Loucy (cell line): ENCODE measurements around the gene GBF1.

ENCODE experiments used
- H2AFZ ChIP-seq: fragments of 200-600 bp; sonication (generic); 2 replicates; pipeline ENCODE4 v1.6.0; 2016; ENCODE audit warnings: antibody characterized with exemption, mild to moderate bottlenecking, low read length, moderate library complexity
- H3F3A ChIP-seq: fragments of 200-600 bp; 2 replicates; pipeline ENCODE4 v1.6.0; 2016; ENCODE audit warnings: antibody characterized with exemption, low read depth, mild to moderate bottlenecking
- H3K27me3 ChIP-seq: fragments of 200-600 bp; sonication (generic); 2 replicates; pipeline ENCODE4 v1.6.1; 2014; ENCODE audit warnings: low read length, mild to moderate bottlenecking; ENCODE audit not compliant: insufficient read depth, poor library complexity, severe bottlenecking
- H3K36me3 ChIP-seq: fragments of 200-600 bp; sonication (generic); 2 replicates; pipeline ENCODE4 v1.6.1; 2016; ENCODE audit warnings: low read length; ENCODE audit not compliant: insufficient read depth
- H3K4me1 ChIP-seq: fragments of 200-600 bp; sonication (generic); 2 replicates; pipeline ENCODE4 v1.5.1; 2014; ENCODE audit warnings: low read length, mild to moderate bottlenecking; ENCODE audit not compliant: insufficient read depth, poor library complexity, severe bottlenecking
- H3K4me2 ChIP-seq: fragments of 200-600 bp; sonication (generic); 2 replicates; pipeline ENCODE4 v1.6.0; 2014; ENCODE audit warnings: antibody characterized with exemption, low read length, low read depth, mild to moderate bottlenecking; ENCODE audit not compliant: poor library complexity, severe bottlenecking
- H3K4me3 ChIP-seq: fragments of 200-600 bp; sonication (generic); 2 replicates; pipeline ENCODE4 v1.5.1; 2014; ENCODE audit warnings: low read length, mild to moderate bottlenecking, mixed read lengths; ENCODE audit not compliant: poor library complexity, severe bottlenecking
- H3K79me2 ChIP-seq: fragments of 200-600 bp; sonication (generic); 2 replicates; pipeline ENCODE4 v1.6.1; 2014; ENCODE audit warnings: low read length; ENCODE audit not compliant: insufficient read depth
- H3K9ac ChIP-seq: fragments of 200-600 bp; sonication (generic); 2 replicates; pipeline ENCODE4 v1.6.0; 2014; ENCODE audit warnings: mild to moderate bottlenecking, low read depth, low read length, moderate library complexity; ENCODE audit not compliant: poor library complexity, severe bottlenecking
- H3K9me2 ChIP-seq: fragments of 200-600 bp; sonication (generic); replicated peaks from 2 replicates; pipeline ENCODE4 v1.6.1; 2016; ENCODE audit warnings: low read depth, low read length, mixed read lengths
- H3K9me3 ChIP-seq: fragments of 200-600 bp; sonication (generic); 2 replicates; pipeline ENCODE4 v1.6.1; 2014; ENCODE audit warnings: mild to moderate bottlenecking, antibody characterized with exemption, low read length, low read depth; ENCODE audit not compliant: insufficient read depth
- H4K20me1 ChIP-seq: fragments of 200-600 bp; sonication (generic); 2 replicates; pipeline ENCODE4 v1.6.0; 2014; ENCODE audit warnings: antibody characterized with exemption, low read length, mild to moderate bottlenecking; ENCODE audit not compliant: insufficient read depth, poor library complexity, severe bottlenecking
- EZH2phosphoT487 ChIP-seq: fragments of 200-600 bp; IDR thresholded peaks from 2 replicates; pipeline ENCODE4 v1.6.1; 2018; ENCODE audit warnings: antibody characterized with exemption, mild to moderate bottlenecking, moderate library complexity, borderline replicate concordance
- TF ChIP-seq, protein P1 (sequence below): fragments of 200-600 bp; sonication (generic); conservative IDR thresholded peaks from 2 replicates; pipeline ENCODE4 v1.5.1; 2014; ENCODE audit warnings: mild to moderate bottlenecking, antibody characterized with exemption, low read length

The GBF1 gene

DNA sequence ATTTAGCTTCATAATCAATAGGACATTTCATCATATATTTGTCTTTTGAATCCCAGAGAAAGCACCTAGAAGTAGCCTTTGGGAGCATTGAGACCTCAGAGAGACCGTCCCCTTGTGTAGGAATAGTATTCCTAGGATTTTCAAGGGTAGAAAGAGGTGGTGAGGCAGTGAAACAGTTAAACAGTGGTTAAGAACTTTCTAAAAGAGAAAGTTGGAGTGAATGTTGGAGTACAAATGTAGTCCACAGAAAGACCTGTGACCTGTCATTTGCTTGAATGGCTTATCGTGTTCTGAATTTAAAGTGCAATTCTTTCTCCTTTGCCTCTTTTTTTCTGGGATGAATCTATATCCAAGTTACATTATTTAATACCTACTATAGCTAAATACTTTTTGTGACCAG lies 30.0 kb downstream of the GBF1 start:
- no peaks in the 10 kb centered on the region for H3K27me3 ChIP-seq
- H3K79me2 ChIP-seq, result peaks cover 69% of the 10 kb centered on the region
- H4K20me1 ChIP-seq, result peaks cover 33% of the 10 kb centered on the region
- H3K9me2 ChIP-seq, result no peaks in the 10 kb centered on the region
- no peaks in the 10 kb centered on the region for H3K9me3 ChIP-seq
- no peak overlapping the region for H3K9ac ChIP-seq
- peaks cover 26% of the 10 kb centered on the region; the same call in 1 of the 2 replicates for H3K36me3 ChIP-seq
- H3K4me3 ChIP-seq, result no peak overlapping the region
- H3K4me1 ChIP-seq, result no peaks in the 10 kb centered on the region
- H3F3A ChIP-seq, result no peaks in the 10 kb centered on the region
- H3K4me2 ChIP-seq, result no peak overlapping the region
- no peak for TF ChIP-seq EZH2phosphoT487
- TF ChIP-seq, protein P1, sequence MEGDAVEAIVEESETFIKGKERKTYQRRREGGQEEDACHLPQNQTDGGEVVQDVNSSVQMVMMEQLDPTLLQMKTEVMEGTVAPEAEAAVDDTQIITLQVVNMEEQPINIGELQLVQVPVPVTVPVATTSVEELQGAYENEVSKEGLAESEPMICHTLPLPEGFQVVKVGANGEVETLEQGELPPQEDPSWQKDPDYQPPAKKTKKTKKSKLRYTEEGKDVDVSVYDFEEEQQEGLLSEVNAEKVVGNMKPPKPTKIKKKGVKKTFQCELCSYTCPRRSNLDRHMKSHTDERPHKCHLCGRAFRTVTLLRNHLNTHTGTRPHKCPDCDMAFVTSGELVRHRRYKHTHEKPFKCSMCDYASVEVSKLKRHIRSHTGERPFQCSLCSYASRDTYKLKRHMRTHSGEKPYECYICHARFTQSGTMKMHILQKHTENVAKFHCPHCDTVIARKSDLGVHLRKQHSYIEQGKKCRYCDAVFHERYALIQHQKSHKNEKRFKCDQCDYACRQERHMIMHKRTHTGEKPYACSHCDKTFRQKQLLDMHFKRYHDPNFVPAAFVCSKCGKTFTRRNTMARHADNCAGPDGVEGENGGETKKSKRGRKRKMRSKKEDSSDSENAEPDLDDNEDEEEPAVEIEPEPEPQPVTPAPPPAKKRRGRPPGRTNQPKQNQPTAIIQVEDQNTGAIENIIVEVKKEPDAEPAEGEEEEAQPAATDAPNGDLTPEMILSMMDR, result no peak
- H2AFZ ChIP-seq, result no peak overlapping the region

DNA sequence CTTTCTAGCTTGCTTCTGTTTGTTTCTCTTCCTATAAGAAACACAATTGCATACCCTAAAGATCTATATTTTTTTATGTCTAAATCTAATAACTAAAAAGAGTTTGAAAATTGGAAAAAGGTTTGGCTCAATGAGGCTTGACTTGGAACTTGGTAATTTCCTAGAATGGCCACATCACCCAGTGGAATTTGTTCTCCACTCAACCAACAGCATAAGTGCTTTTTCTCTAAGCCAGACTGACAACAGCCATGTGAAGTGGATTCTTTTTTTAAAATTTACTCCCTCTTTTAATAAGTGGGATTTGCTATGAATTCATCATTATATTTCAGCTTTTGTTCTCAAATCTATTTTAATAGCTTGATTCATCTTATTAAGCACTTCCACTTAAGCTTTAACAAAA lies 33.8 kb downstream of the GBF1 start:
- Histone ChIP-seq H4K20me1 (peaks cover 43% of the 10 kb centered on the region), H3K9me3 (no peaks in the 10 kb centered on the region), H3K4me1 (peaks cover 7% of the 10 kb centered on the region), H3K9me2 (no peaks in the 10 kb centered on the region), H3K36me3 (peaks cover 14% of the 10 kb centered on the region; the same call in 1 of the 2 replicates), H3K4me2 (no peak overlapping the region), H3F3A (no peaks in the 10 kb centered on the region), H3K79me2 (peaks cover 67% of the 10 kb centered on the region), H3K27me3 (no peaks in the 10 kb centered on the region), H3K9ac (no peak overlapping the region), H2AFZ (no peak overlapping the region), H3K4me3 (no peak overlapping the region)
- TF ChIP-seq, protein P1, result no peak
- no peak for TF ChIP-seq EZH2phosphoT487

DNA sequence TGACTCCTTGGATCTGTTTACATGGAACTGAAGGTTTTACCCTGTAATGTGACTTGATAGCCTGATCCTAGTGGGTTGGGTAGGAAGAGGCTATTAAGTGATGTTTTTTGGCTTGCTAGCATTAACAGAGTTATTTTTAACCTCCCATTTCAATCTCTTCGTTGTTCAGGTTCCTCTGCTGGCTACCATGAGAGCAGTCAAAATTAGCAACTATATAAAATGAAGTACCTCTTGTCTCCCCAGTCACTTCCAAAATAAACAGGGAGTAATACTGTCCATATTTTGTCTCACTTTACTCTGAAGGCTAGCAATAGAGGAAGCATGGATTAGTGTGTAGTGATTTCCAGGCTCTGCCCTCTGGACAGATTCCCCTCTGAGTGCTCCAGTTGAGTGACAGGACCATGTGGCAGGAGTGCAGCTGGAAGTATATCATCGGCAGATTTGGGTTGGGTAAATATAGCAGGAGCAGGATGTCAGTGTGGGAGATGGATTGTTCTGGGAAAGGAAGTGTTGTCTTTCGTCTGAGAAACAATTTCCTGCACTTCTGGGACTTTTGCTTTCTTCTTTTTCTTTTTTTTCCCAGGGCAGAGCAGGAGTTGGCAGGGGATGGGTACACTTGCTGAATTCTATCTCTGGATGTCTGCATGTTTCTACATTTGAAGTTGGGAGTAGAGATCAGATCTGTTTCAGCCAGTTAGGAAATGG lies 35.2 kb downstream of the GBF1 start:
- H3K4me1 ChIP-seq, result peaks cover 7% of the 10 kb centered on the region
- H3F3A ChIP-seq, result no peaks in the 10 kb centered on the region
- peak overlapping the region; percentile 42 for H3K4me2 ChIP-seq
- no peak overlapping the region for H3K9ac ChIP-seq
- TF ChIP-seq, protein P1, result no peak
- TF ChIP-seq EZH2phosphoT487, result no peak
- H4K20me1 ChIP-seq, result peaks cover 52% of the 10 kb centered on the region
- H2AFZ ChIP-seq, result no peak overlapping the region
- H3K79me2 ChIP-seq, result peaks cover 70% of the 10 kb centered on the region
- H3K36me3 ChIP-seq, result peaks cover 25% of the 10 kb centered on the region; the same call in 1 of the 2 replicates
- H3K4me3 ChIP-seq, result no peak overlapping the region
- no peaks in the 10 kb centered on the region for H3K9me2 ChIP-seq
- no peaks in the 10 kb centered on the region for H3K27me3 ChIP-seq
- no peaks in the 10 kb centered on the region for H3K9me3 ChIP-seq
